Stomach (tissue), 9 donors: ENCODE data around the gene GET4. TPM values are rescaled to one million over a fixed set of nuclear protein-coding genes. Genes with fewer than 3 reads are reported as not detected.

Experiments
- DNase-seq, 2 donors: peaks; one replicate each; pipeline versions ENCODE4 v3.0.0 to v3.0.0-alpha.2; 2013 to 2019
- H3K27ac ChIP-seq, 5 donors: fragments of 200-600 bp in 4 of 5; sonication (generic) in 4 of 5; one replicate each; pipeline ENCODE4 v1.5.1; 2013 to 2019; ENCODE audit warnings: mild to moderate bottlenecking in 1 of 5, moderate library complexity in 1 of 5
- H3K27me3 ChIP-seq, 3 donors: fragments of 200-600 bp; sonication (generic); one replicate each; pipeline ENCODE4 v1.5.1; 2017 to 2019; ENCODE audit warnings: mixed run types in 1 of 3
- H3K36me3 ChIP-seq, 4 donors: fragments of 200-600 bp; sonication (generic); 1 replicate in 3 of 4; 2 replicates in 1 of 4; pipeline ENCODE4 v1.5.1; 2016 to 2019
- H3K4me1 ChIP-seq, 4 donors: fragments of 200-600 bp; sonication (generic); one replicate each; pipeline ENCODE4 v1.5.1; 2016 to 2019
- H3K4me3 ChIP-seq, 4 donors: fragments of 200-600 bp; sonication (generic) in 3 of 4; one replicate each; pipeline ENCODE4 v1.5.1; 2016 to 2019; ENCODE audit warnings: mild to moderate bottlenecking in 1 of 4
- H3K9me3 ChIP-seq, 4 donors: fragments of 200-600 bp; sonication (generic); one replicate each; pipeline ENCODE4 v1.5.1; 2016 to 2019
- EP300 ChIP-seq: sonication (generic); formaldehyde crosslinking; IDR thresholded peaks from one replicate; pipeline ENCODE4 v1.6.1; 2017; ENCODE audit warnings: antibody characterized with exemption
- POLR2A ChIP-seq, 4 donors: fragments of 450-650 bp; IDR thresholded peaks; one replicate each; pipeline ENCODE4 v1.6.1; 2016; ENCODE audit warnings: antibody characterized with exemption in 4 of 4, control low read depth in 2 of 4, mild to moderate bottlenecking in 1 of 4, moderate library complexity in 1 of 4
- POLR2AphosphoS5 ChIP-seq, 3 donors: sonication (generic); formaldehyde crosslinking; IDR thresholded peaks; one replicate each; pipeline ENCODE4 v1.6.1; 2016; ENCODE audit warnings: antibody characterized with exemption in 3 of 3
- WGBS, 5 donors: extraction: QIAGEN DNeasy Blood & Tissue Kit in 3 of 5; methylation state at CpG; one replicate each; pipeline versions ENCODE4 v1.1.5 to v1.1.7; 2013 to 2018; 5-methylcytosine and 5-hydroxymethylcytosine counted together
- intact Hi-C: fragments of 100-400 bp; cut with DNase I; formaldehyde crosslinking; loops from one replicate; pipeline ENCODE4 v1.15.1; 2023; ENCODE audit warnings: low total_unique reads
- polyA plus RNA-seq, 3 donors: library from polyadenylated mRNA; stranded (reverse); fragments of 200-250 nt; gene quantifications; one replicate each; pipeline ENCODE4 v1.2.3, GENCODE V29; 2013
- total RNA-seq, 5 donors: library from RNA; depleted of rRNA; stranded (reverse); fragments of >200 nt; gene quantifications; one replicate each; pipeline versions ENCODE4 v1.1.0 to v1.2.3, GENCODE V29; 2014 to 2016
- TF ChIP-seq, protein P1 (sequence below), 7 experiments: fragments of 450-650 bp in 4 of 7; fragments of 200-600 bp in 3 of 7; sonication (generic) in 3 of 7; IDR thresholded peaks; one replicate each; pipeline ENCODE4 v1.5.1; 2016 to 2019; ENCODE audit warnings: antibody characterized with exemption in 7 of 7, control low read depth in 2 of 7, mild to moderate bottlenecking in 1 of 7
- donor health status: healthy with polysubstance abuse.
- donor health status: Bipolar disorder and iron deficiency.
- donor health status: healthy.

GET4 gene
- total and polyA plus RNA-seq, 8 donors: 22.4 to 140 (median 46.6) TPM

DNA sequence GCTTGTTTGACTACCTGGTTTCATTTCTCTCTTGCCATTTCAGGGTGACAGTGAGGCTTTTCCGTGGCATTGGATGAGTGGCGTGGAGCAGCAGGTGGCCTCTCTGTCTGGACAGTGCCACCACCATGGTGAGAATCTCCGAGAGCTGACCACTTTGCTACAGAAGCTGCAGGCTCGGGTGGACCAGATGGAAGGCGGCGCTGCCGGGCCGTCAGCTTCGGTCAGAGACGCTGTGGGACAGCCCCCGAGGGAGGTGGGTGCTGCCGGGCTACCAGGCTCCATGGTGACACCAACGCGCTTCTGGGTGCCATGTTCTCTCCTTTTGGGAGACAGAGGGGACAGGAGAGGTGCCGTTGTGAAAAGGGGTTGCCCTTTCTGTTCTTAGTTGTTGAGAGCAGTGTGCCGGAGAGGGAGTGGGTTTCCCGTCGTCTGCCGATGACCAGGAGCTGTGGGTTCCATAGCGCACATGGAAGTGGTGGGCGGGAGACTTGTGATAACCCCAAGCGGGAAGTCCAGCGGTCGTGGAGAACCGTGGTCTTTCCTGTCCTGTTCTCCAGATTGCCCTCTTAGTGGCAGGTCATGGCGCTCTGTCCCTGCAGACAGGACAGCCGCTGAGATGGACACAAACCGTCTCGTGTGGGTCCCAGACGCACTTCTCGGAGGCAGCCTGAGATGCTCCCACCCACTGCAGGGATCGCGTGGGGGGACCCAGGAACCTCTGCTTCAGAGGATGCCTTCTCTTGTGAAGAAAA, 22.8 kb upstream of the GET4 start:
- intact Hi-C loops: no loop called here
- Histone ChIP-seq H3K27me3 (no peaks in the 10 kb centered on the region), H3K9me3 (no peaks in the 10 kb centered on the region), H3K36me3 (peaks cover 74 to 100% (median 98%) of the 10 kb centered on the region in 4 donors), H3K4me1 (no peaks in the 10 kb centered on the region), H3K4me3 (no peak overlapping the region), H3K27ac (no peak overlapping the region)
- no peak for DNase-seq
- TF ChIP-seq POLR2AphosphoS5 (IDR thresholded peaks at IDR 0.05): no peak
- TF ChIP-seq, protein P1, sequence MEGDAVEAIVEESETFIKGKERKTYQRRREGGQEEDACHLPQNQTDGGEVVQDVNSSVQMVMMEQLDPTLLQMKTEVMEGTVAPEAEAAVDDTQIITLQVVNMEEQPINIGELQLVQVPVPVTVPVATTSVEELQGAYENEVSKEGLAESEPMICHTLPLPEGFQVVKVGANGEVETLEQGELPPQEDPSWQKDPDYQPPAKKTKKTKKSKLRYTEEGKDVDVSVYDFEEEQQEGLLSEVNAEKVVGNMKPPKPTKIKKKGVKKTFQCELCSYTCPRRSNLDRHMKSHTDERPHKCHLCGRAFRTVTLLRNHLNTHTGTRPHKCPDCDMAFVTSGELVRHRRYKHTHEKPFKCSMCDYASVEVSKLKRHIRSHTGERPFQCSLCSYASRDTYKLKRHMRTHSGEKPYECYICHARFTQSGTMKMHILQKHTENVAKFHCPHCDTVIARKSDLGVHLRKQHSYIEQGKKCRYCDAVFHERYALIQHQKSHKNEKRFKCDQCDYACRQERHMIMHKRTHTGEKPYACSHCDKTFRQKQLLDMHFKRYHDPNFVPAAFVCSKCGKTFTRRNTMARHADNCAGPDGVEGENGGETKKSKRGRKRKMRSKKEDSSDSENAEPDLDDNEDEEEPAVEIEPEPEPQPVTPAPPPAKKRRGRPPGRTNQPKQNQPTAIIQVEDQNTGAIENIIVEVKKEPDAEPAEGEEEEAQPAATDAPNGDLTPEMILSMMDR (IDR thresholded peaks at IDR 0.05): no peak
- no peak for TF ChIP-seq POLR2A (IDR thresholded peaks at IDR 0.05)
- no peak for TF ChIP-seq EP300
- 83 to 92% (median 90%) methylated on average over 29 to 33 of the region's 33 CpGs for WGBS, 5 donors

- Histone ChIP-seq H3K36me3 (peaks cover 76 to 100% (median 98%) of the 10 kb centered on the region in 4 donors), H3K9me3 (no peaks in the 10 kb centered on the region), H3K27ac (no peak overlapping the region), H3K4me3 (no peak overlapping the region), H3K4me1 (peaks cover 0 to 7% (median 0%) of the 10 kb centered on the region in 4 donors), H3K27me3 (no peaks in the 10 kb centered on the region)
- intact Hi-C loops: no loop called here
- no peak for DNase-seq
- TF ChIP-seq POLR2AphosphoS5 (IDR thresholded peaks at IDR 0.05) (no peak), EP300 (no peak), POLR2A (IDR thresholded peaks at IDR 0.05) (no peak)
- TF ChIP-seq, protein P1 (IDR thresholded peaks at IDR 0.05): no peak
- WGBS, 5 donors: 91 to 94% (median 93%) methylated on average over 32 of the region's 32 CpGs
Observed at GRCh38 chr7:854118-854775, 22.1 kb upstream of the GET4 start.

DNA sequence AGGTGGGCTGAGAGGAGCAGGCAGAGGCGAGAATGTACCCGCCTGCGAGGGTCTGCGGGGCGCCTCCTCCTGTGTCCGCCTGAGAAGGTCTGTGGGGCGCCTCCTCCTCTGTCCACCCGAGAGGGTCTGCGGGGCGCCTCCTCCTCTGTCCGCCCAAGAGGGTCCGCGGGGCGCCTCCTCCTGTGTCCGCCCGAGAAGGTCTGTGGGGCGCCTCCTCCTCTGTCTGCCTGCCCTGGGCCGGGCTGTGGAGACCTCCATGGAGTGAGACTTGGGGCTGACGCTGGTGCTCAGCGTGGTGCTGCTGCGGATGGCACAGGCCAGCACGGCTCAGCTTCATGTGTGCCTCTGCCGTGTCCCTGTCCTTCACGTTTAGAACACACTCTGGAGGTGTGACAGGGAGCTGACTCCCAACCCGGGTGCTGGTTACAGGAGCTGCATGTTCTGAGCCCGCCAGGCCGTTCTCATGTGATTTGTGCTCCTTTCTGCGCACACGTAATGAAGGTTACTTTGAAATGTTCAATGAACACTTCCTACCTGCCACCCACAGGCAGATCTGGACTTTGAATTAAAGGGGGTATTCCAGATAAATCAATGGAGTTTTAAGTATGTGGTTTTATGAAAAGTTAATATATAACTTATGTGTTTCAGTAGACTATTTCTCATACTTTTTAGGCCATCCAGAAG, 20.5 kb upstream of the GET4 start:
- TF ChIP-seq POLR2A (IDR thresholded peaks at IDR 0.05) (no peak), POLR2AphosphoS5 (IDR thresholded peaks at IDR 0.05) (no peak), EP300 (no peak)
- TF ChIP-seq, protein P1 (IDR thresholded peaks at IDR 0.05): no peak
- Histone ChIP-seq H3K4me1 (peaks cover 0 to 14% (median 2%) of the 10 kb centered on the region in 4 donors), H3K36me3 (peaks cover 74 to 100% (median 100%) of the 10 kb centered on the region in 4 donors), H3K4me3 (no peak overlapping the region), H3K9me3 (no peaks in the 10 kb centered on the region), H3K27me3 (no peaks in the 10 kb centered on the region), H3K27ac (no peak overlapping the region)
- no peak for DNase-seq
- 89 to 91% (median 91%) methylated on average over 16 to 29 of the region's 29 CpGs for WGBS, 5 donors
- intact Hi-C loops: no loop called here

- DNase-seq: no peak
- WGBS, 5 donors: 86 to 93% (median 90%) methylated on average over 23 to 30 of the region's 30 CpGs
- H3K27me3 ChIP-seq: no peaks in the 10 kb centered on the region
- intact Hi-C loops: no loop called here
- no peaks in the 10 kb centered on the region for H3K9me3 ChIP-seq
- H3K4me3 ChIP-seq: no peak overlapping the region
- peaks cover 81 to 100% (median 100%) of the 10 kb centered on the region in 4 donors for H3K36me3 ChIP-seq
- H3K27ac ChIP-seq: no peak overlapping the region
- H3K4me1 ChIP-seq: peaks cover 2 to 22% (median 6%) of the 10 kb centered on the region in 4 donors
- TF ChIP-seq POLR2A (IDR thresholded peaks at IDR 0.05): no peak
- TF ChIP-seq EP300: no peak
- TF ChIP-seq POLR2AphosphoS5 (IDR thresholded peaks at IDR 0.05): no peak
- TF ChIP-seq, protein P1 (IDR thresholded peaks at IDR 0.05): no peak
Observed at GRCh38 chr7:856444-857095, 19.8 kb upstream of the GET4 start.
